ENCODE measurements around the gene CCDC57.
"Not testable (repeated sequence)": the region's sequence is repeated elsewhere in the genome, so short reads cannot be mapped to it uniquely, and the experiment has no call there.

The CCDC57 gene

GRCh38 chr17:82212331-82213250 lies at the start of gene CCDC57:
CCDC57 (minus strand) TSS chr17:82212842; CDS start chr17:82201944, 10,898 bp downstream.
- peak in 1 of 2 donors; percentile 61 for DNase-seq (ENCODE audit: low read depth in 1 of 2, low spot score in 1 of 2)

- DNase-seq (ENCODE audit: low read depth in 1 of 2, low spot score in 1 of 2), result no peak
Observed at GRCh38 chr17:82262344-82262743, 49.7 kb upstream of the CCDC57 start.

- not testable (repeated sequence) for DNase-seq (ENCODE audit: low read depth in 1 of 2, low spot score in 1 of 2)
Observed at GRCh38 chr17:82259972-82260961, 47.6 kb upstream of the CCDC57 start.

- DNase-seq (ENCODE audit: low read depth in 1 of 2, low spot score in 1 of 2), result no peak
Observed at GRCh38 chr17:82258555-82258954, 45.9 kb upstream of the CCDC57 start.

GRCh38 chr17:82257473-82257872 lies 44.8 kb upstream of the CCDC57 start:
- peak in 1 of 2 donors; percentile 62 for DNase-seq (ENCODE audit: low read depth in 1 of 2, low spot score in 1 of 2)

GRCh38 chr17:82256242-82256885 lies 43.7 kb upstream of the CCDC57 start:
- no peak for DNase-seq (ENCODE audit: low read depth in 1 of 2, low spot score in 1 of 2)

- DNase-seq (ENCODE audit: low read depth in 1 of 2, low spot score in 1 of 2), result no peak
Observed at GRCh38 chr17:82255402-82255972, 42.8 kb upstream of the CCDC57 start.

- DNase-seq (ENCODE audit: low read depth in 1 of 2, low spot score in 1 of 2), result not testable (repeated sequence)
Observed at GRCh38 chr17:82254746-82255145, 42.1 kb upstream of the CCDC57 start.

- not testable (repeated sequence) for DNase-seq (ENCODE audit: low read depth in 1 of 2, low spot score in 1 of 2)
Observed at GRCh38 chr17:82254096-82254495, 41.5 kb upstream of the CCDC57 start.

GRCh38 chr17:82253179-82253544 lies 40.5 kb upstream of the CCDC57 start:
- DNase-seq (ENCODE audit: low read depth in 1 of 2, low spot score in 1 of 2), result no peak

GRCh38 chr17:82252511-82253178 lies 40.0 kb upstream of the CCDC57 start:
- DNase-seq (ENCODE audit: low read depth in 1 of 2, low spot score in 1 of 2), result no peak

GRCh38 chr17:82250868-82251500 lies 38.3 kb upstream of the CCDC57 start:
- no peak for DNase-seq (ENCODE audit: low read depth in 1 of 2, low spot score in 1 of 2)

GRCh38 chr17:82249896-82250581 lies 37.4 kb upstream of the CCDC57 start:
- DNase-seq (ENCODE audit: low read depth in 1 of 2, low spot score in 1 of 2), result no peak

GRCh38 chr17:82248815-82249674 lies 36.4 kb upstream of the CCDC57 start:
- no peak for DNase-seq (ENCODE audit: low read depth in 1 of 2, low spot score in 1 of 2)

GRCh38 chr17:82247856-82248671 lies 35.4 kb upstream of the CCDC57 start:
- no peak for DNase-seq (ENCODE audit: low read depth in 1 of 2, low spot score in 1 of 2)

GRCh38 chr17:82247182-82247823 lies 34.7 kb upstream of the CCDC57 start:
- DNase-seq (ENCODE audit: low read depth in 1 of 2, low spot score in 1 of 2), result no peak
